AML-193 (cell line): ENCODE data around the gene NELL1.
"Not testable (repeated sequence)": the region's sequence is repeated elsewhere in the genome, so short reads cannot be mapped to it uniquely, and the experiment has no call there.

Source experiments
- DNase-seq, 2 experiments: peaks; one replicate each; lab custom pipeline; 2025; lab: John Stamatoyannopoulos, UW

The NELL1 gene

GRCh38 chr11:21198498-21198897 is 529.1 kb downstream of the NELL1 start:
- no peak for DNase-seq

- DNase-seq: no peak
These were observed 535.8 kb downstream of the NELL1 start for GRCh38 chr11:21205205-21205604.

DNA sequence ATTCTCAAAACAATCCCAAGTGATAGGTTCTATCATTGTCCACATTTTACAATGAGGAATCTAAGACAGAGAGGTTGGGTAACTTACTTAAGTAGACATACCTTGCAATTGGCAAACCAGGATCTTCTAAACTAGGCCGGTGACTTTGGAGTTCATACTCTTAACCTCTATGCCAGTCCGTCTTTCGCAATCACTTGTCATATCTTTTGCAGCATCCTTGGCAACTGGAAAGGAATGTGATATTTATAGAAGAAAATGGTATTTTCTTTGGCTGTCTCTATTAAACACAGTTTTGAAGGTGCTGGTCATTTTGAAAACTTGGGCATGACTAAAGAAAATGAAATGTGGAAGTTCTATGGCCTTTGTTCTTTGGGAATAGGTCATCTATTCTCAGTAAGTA is 556.5 kb downstream of the NELL1 start:
- DNase-seq: no peak

GRCh38 chr11:21229224-21229623 is 559.8 kb downstream of the NELL1 start:
- DNase-seq: no peak

DNA sequence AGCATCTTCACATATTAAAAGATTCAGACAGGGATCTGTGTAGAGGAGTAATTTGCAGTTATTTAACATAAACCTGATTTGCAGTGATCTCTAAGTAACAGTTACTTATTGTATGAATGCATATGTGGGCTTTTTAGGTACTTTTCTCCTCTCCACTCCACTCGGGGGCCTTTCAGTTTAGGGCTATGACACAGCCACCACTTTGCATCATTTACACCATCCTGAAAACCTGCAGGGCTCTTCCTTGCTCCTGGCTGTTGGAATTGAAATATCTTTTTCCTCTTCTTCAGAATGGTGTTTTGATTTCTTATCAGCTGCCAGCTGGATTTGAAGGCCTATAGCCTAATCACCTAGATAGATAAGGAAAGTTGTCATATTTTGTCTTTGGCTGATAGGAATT is 580.8 kb downstream of the NELL1 start:
- no peak for DNase-seq

GRCh38 chr11:21254055-21254454 is 584.7 kb downstream of the NELL1 start:
- no peak for DNase-seq

DNA sequence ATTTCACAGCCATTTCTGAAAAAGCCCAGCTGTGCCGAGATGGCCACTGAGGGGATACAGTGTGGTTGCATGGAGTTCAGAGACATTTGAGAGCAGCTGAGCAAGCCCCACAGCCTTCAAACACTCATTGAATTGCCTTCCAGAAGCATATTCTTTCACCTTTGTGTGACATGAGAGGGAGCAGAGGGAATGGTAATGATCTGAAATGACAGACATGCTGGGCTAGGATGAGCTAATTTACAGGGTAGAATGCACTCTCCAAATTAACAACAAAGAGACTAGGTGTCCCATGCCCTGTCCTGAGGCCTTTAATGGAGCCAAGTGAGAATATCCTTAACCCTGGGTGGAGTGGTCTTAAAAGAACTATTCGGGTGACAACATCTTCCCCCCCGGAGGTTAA is 585.4 kb downstream of the NELL1 start:
- no peak for DNase-seq

GRCh38 chr11:21257461-21257860 is 588.1 kb downstream of the NELL1 start:
- no peak for DNase-seq

- no peak for DNase-seq
These were observed 589.0 kb downstream of the NELL1 start for GRCh38 chr11:21258414-21258813.

DNA sequence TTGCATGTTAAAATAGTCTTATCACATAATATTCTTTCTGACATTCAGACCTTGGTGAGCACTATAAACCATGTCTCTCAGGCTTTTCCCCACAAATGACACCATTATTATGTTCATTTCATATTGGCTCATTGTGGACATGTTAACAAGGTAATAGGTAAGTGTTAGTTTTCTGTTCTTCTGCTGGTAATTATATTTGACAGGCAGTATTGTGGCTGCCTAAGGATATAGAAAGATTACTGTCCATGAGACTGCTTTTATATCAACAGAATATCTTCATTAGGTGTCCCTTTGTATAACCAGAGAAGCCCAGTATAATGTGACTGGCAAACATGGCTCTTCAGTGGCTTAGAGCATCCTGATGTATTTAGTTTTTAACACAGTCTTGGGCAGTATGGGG is 590.7 kb downstream of the NELL1 start:
- DNase-seq: no peak

DNA sequence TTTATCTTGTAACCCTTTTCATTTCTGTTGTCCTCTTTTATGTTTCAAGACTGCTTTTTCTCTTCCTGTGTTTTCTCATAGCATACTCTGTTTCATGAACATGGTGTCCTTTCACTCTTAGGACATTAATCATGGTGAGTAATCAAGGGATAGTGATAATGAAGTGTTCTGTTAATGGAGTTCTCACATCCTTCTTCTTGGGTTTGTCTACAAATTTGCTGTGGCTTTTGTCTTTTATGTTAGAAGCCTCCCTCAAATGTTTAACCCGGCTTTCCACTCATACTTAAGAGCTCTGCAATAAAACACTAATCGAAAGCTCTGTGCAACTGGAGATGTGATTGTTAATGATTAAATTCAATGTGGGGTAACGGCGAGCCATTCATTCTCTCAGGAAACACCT is 593.6 kb downstream of the NELL1 start:
- DNase-seq: no peak

- DNase-seq: no peak
These were observed 594.7 kb downstream of the NELL1 start for GRCh38 chr11:21264125-21264524.

DNA sequence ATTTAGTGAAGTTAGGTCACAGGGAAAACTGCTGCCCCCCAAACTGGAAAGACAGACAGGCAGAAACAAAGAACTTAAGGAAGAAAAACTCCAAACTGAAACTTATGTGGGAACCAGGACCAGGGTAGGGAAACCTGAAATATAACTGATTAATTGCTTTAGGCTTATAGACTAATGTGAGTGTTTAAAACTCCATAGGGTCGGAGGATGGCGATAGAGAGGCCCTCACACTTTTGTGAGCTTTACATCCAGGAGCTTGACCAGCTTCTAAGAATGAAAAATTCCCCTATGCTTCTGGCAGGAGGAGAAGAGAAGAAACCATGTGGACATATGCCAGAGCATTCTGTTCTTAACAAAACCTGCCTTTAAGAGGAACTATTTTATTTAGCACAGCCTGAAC is 598.6 kb downstream of the NELL1 start:
- DNase-seq: no peak

- not testable (repeated sequence) for DNase-seq
These were observed 602.8 kb downstream of the NELL1 start for GRCh38 chr11:21272139-21272538.

DNA sequence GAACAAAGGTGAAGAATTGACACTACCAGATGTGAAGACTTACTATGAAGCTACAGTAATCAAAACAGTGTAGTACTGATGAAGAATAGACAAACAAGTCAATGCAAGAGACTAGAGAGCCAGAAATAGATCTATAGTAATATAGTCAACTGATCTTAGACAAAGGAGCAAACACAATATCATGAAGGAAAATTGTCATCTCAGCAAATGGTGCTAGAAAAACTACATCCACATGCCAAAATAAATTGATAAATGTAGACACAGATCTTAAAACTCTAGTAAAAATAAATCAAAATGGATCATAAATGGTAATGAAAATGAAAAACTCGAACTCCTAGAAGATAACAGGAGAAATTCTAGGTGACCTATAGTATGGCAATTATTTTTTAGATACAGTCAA is 609.5 kb downstream of the NELL1 start:
- no peak for DNase-seq

DNA sequence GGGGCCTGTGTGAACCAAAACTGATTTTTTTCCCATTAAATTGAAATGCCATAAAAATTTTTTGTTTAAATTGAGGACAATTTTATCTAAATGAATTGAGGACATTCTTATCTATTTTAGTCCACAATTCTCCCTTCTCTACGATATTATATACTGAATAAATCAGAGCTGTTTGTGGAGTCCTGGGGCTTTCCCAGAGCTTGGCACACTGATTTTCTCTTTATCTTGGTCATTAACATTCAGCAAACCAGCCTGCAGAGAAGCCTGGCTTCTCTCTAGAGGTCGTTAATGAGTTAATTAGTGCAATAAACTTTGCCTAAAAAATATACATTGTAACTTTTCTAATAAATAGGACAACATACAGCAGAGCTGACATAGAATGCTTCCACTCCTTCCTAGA is 615.7 kb downstream of the NELL1 start:
- DNase-seq: no peak

GRCh38 chr11:21289686-21290085 is 620.3 kb downstream of the NELL1 start:
- no peak for DNase-seq

- no peak for DNase-seq
These were observed 626.1 kb downstream of the NELL1 start for GRCh38 chr11:21295508-21295907.

DNA sequence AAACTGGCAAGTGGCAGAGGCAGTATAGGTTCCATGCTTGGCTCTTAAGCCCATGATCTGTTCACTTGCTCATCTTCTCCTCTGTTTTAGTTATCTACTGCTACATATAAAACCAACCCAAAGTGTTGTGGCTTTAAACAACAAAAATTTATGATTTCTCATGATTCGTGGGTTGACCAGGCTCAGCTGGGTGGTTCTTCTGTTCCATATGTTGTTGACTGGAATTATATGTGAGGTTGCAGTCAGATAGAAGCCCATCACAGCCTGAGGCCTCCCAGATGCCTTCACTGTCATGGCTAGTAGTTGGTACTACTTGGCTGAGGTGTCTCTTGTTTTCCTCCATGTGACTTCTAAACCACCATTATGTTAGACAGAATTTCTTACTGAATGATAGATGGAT is 632.6 kb downstream of the NELL1 start:
- DNase-seq: no peak

GRCh38 chr11:21306739-21307358 is 637.5 kb downstream of the NELL1 start:
- no peak for DNase-seq

- no peak for DNase-seq
These were observed 638.5 kb downstream of the NELL1 start for GRCh38 chr11:21307874-21308273.

DNA sequence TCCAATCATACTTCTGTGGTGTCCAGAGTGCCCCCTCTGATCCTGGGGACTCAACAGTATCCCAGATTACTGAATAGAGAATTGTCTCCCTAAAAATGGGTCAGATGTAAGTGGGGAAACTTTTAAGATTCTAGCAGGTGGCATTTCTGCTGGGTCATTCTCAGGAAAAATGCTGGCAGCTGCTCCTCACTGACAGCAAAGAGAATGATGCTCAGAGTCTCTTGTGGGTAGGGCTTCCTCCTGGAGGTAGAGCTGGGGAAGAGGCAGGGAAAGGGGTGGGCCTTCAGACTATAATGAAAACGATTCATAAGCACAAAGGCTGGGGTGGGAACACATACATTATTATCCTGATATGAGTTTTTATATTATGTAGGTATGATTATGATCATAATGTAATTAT is 647.2 kb downstream of the NELL1 start:
- no peak for DNase-seq

DNA sequence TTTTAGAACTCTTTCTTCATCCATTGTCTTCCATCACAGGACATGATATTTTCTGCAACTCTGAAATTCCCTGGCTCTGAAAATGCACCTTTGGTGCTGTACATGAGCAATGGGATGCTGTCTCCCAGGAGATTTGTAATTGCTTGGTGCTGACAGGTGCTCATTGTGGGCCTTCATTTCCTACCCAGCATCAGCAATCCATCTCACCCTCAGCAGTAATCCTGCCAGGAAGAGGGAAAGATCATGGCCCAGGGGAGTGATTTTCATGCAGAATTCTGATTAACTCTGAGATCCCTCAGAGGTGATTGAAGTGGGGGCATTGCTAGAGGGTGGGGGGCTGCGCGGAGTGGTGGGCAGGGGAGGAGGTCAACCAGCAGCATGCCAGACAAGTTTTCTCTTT is 651.7 kb downstream of the NELL1 start:
- DNase-seq: no peak

- DNase-seq: no peak
These were observed 652.1 kb downstream of the NELL1 start for GRCh38 chr11:21321530-21321929.

DNA sequence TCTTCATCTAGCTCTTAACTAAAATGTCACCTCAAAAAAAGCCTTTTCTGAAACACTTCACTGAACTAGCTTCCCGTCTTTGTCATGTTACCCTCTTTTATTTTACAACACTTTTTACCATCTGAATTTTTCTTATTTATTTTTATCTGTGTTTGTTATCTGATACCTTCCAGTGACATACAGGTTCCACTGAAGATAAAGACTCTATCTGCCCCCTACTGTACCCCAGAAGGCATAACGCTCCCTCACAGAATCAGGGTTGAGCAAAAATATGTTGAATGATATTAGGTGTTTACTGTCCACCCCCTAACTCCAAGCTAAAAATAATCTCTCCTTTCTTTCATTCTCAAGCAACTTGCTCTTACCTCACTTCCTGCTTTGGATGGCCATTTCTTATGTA is 654.2 kb downstream of the NELL1 start:
- DNase-seq: no peak
